ENCODE results near the gene SLC6A7. TPM values are rescaled to one million over a fixed set of nuclear protein-coding genes. Genes with fewer than 3 reads are reported as not detected.
"Not testable (repeated sequence)": the region's sequence is repeated elsewhere in the genome, so short reads cannot be mapped to it uniquely, and the experiment has no call there.

Gene SLC6A7
- total RNA-seq, 2 donors from 2014 or later = 0.14 to 0.19 TPM

GRCh38 chr5:150230842-150231241 lies 41.0 kb downstream of the SLC6A7 start:
- DNase-seq (ENCODE audit: low spot score) = no peak
- intact Hi-C loops (cut with DNase I) = loop anchor here in 1 of 2 donors (5.0 kb wide), 1 partner anchor 1541 kb away; the partner anchor contains the start of gene G3BP1

- intact Hi-C loops (cut with DNase I) = loop anchor here in 1 of 2 donors (5.0 kb wide), 1 partner anchor 1539 kb away; the partner anchor contains the start of gene G3BP1
- not testable (repeated sequence) for DNase-seq (ENCODE audit: low spot score)
Observed at GRCh38 chr5:150233706-150234105, 43.8 kb downstream of the SLC6A7 start.

GRCh38 chr5:150234576-150235499 lies 45.0 kb downstream of the SLC6A7 start:
- DNase-seq (ENCODE audit: low spot score) = no peak
- intact Hi-C loops (cut with DNase I) = loop anchor here in 1 of 2 donors (5.0 kb wide), 1 partner anchor 1537 kb away; the partner anchor contains the start of gene G3BP1

- intact Hi-C loops (cut with DNase I) = no loop called here
- DNase-seq (ENCODE audit: low spot score) = no peak
Observed at GRCh38 chr5:150235500-150235854, 45.6 kb downstream of the SLC6A7 start.

GRCh38 chr5:150236313-150236712 lies 46.5 kb downstream of the SLC6A7 start:
- DNase-seq (ENCODE audit: low spot score) = no peak
- intact Hi-C loops (cut with DNase I) = no loop called here

- DNase-seq (ENCODE audit: low spot score) = no peak
- intact Hi-C loops (cut with DNase I) = no loop called here
Observed at GRCh38 chr5:150236981-150237754, 47.3 kb downstream of the SLC6A7 start.

GRCh38 chr5:150238646-150239045 lies 48.8 kb downstream of the SLC6A7 start:
- intact Hi-C loops (cut with DNase I) = no loop called here
- no peak for DNase-seq (ENCODE audit: low spot score)

- intact Hi-C loops (cut with DNase I) = no loop called here
- DNase-seq (ENCODE audit: low spot score) = no peak
Observed at GRCh38 chr5:150239099-150239793, 49.4 kb downstream of the SLC6A7 start.

GRCh38 chr5:150239794-150240122 lies 49.9 kb downstream of the SLC6A7 start:
- DNase-seq (ENCODE audit: low spot score) = no peak
- intact Hi-C loops (cut with DNase I) = no loop called here

- intact Hi-C loops (cut with DNase I) = no loop called here
- no peak for DNase-seq (ENCODE audit: low spot score)
Observed at GRCh38 chr5:150241298-150242160, 51.7 kb downstream of the SLC6A7 start.

- DNase-seq (ENCODE audit: low spot score) = no peak
- intact Hi-C loops (cut with DNase I) = no loop called here
Observed at GRCh38 chr5:150242251-150242894, 52.5 kb downstream of the SLC6A7 start.

- intact Hi-C loops (cut with DNase I) = no loop called here
Observed at GRCh38 chr5:150243590-150243989, 53.7 kb downstream of the SLC6A7 start.

GRCh38 chr5:150244209-150244608 lies 54.3 kb downstream of the SLC6A7 start:
- intact Hi-C loops (cut with DNase I) = no loop called here
- no peak for DNase-seq (ENCODE audit: low spot score)

More at GRCh38 chr5:150243590-150243989, 53.7 kb downstream of the SLC6A7 start:
- no peak for DNase-seq (ENCODE audit: low spot score)

- intact Hi-C loops (cut with DNase I) = no loop called here
- no peak for DNase-seq (ENCODE audit: low spot score)
Observed at GRCh38 chr5:150245111-150245789, 55.4 kb downstream of the SLC6A7 start.

- intact Hi-C loops (cut with DNase I) = no loop called here
- DNase-seq (ENCODE audit: low spot score) = no peak
Observed at GRCh38 chr5:150245808-150246207, 55.9 kb downstream of the SLC6A7 start.

GRCh38 chr5:150246429-150246828 lies 56.6 kb downstream of the SLC6A7 start:
- no peak for DNase-seq (ENCODE audit: low spot score)
- intact Hi-C loops (cut with DNase I) = no loop called here

- intact Hi-C loops (cut with DNase I) = no loop called here
- DNase-seq (ENCODE audit: low spot score) = no peak
Observed at GRCh38 chr5:150246835-150247234, 57.0 kb downstream of the SLC6A7 start.

GRCh38 chr5:150247726-150248125 lies 57.9 kb downstream of the SLC6A7 start:
- no peak for DNase-seq (ENCODE audit: low spot score)
- intact Hi-C loops (cut with DNase I) = no loop called here
